Ectodermal cell (in vitro differentiated cells): Measurements from ENCODE around the gene ST6GAL1.

ENCODE experiments used
- H3K27ac ChIP-seq: 2 replicates; pipeline ENCODE4 v1.7.0; 2013; ENCODE audit warnings: mild to moderate bottlenecking, low read depth, low read length; ENCODE audit not compliant: insufficient read depth, poor library complexity, severe bottlenecking
- H3K27me3 ChIP-seq: 2 replicates; pipeline ENCODE4 v1.7.0; 2013; ENCODE audit warnings: mild to moderate bottlenecking, low read length; ENCODE audit not compliant: insufficient read depth, control insufficient read depth, poor library complexity, severe bottlenecking
- H3K36me3 ChIP-seq: one replicate; pipeline ENCODE4 v1.7.0; 2013; ENCODE audit warnings: low read length; ENCODE audit not compliant: control insufficient read depth, insufficient read depth
- H3K4me1 ChIP-seq: one replicate; pipeline ENCODE4 v1.7.0; 2013; ENCODE audit warnings: low read length; ENCODE audit not compliant: control insufficient read depth, insufficient read depth
- H3K4me3 ChIP-seq: 2 replicates; pipeline ENCODE4 v1.7.0; 2013; ENCODE audit warnings: low read depth, low read length, control low read depth; ENCODE audit not compliant: insufficient read depth
- H3K9me3 ChIP-seq: 2 replicates; pipeline ENCODE4 v1.7.0; 2013; ENCODE audit warnings: mild to moderate bottlenecking, low read length, moderate library complexity; ENCODE audit not compliant: control insufficient read depth
- WGBS, 2 experiments: methylation state at CpG; one replicate each; pipeline ENCODE4 v1.1.7; 2013; ENCODE audit warnings: missing lambda C conversion rate in 2 of 2; 5-methylcytosine and 5-hydroxymethylcytosine counted together

Gene ST6GAL1

DNA sequence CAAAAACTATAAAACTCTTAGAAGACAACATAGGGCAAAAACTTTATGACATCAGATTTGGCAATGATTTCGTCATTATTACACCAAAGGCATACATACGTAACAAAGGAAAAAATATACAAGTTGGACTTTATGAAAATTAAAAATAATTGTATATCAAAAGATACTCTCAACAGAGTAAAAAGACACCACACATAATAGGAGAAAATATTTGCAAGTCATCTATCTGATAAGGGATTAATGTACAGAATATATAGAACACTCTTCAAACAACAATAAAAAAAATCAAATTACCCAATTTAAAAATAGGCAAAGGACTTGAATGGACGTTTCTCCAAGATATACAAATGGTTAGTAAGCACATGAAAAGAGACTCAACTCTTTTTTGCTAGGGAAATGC is 131.4 kb downstream of the ST6GAL1 start:
- H3K27me3 ChIP-seq = no peaks in the 10 kb centered on the region
- no peak overlapping the region for H3K27ac ChIP-seq
- no peaks in the 10 kb centered on the region for H3K4me1 ChIP-seq
- no peak overlapping the region for H3K4me3 ChIP-seq
- 56 to 100% methylated on average over 1 to 2 of the region's 3 CpGs for WGBS, 2 experiments
- H3K36me3 ChIP-seq = peaks cover 10% of the 10 kb centered on the region
- H3K9me3 ChIP-seq = peaks cover 2% of the 10 kb centered on the region

DNA sequence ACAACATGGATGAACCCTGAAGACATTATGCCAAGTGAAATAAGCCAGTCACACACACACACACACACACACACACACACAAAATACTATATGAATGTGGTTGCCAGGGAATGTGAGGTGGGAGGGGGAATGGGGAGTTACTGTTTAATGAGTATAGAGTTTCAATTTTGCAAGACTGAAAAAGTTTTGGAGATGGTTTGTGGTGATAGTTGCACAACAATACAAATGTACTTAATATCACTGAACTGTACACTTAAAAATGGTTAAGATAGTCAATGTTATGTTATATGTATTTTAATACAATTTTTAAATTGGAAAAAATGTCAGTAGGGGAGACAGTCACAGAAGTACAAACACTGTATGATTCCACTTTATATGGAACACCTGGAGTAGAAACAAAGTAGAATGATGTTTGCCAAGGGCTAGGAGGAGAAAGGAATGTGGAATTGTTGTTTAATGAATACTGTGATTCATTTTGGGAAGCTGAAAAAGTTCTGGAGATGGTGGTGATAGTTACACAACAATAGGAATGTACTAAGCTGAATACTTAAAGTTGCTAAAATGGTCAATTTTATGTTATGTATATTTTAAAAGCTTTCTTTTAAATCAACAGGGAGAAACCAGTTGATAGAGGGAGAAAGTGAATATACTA is 132.3 kb downstream of the ST6GAL1 start:
- Histone ChIP-seq H3K9me3 (peaks cover 2% of the 10 kb centered on the region), H3K27ac (no peak overlapping the region), H3K4me3 (no peak overlapping the region), H3K36me3 (peaks cover 7% of the 10 kb centered on the region), H3K27me3 (no peaks in the 10 kb centered on the region), H3K4me1 (no peaks in the 10 kb centered on the region)

GRCh38 chr3:187063286-187064121 is 133.2 kb downstream of the ST6GAL1 start:
- H3K4me3 ChIP-seq = no peak overlapping the region
- H3K9me3 ChIP-seq = no peaks in the 10 kb centered on the region
- no peaks in the 10 kb centered on the region for H3K27me3 ChIP-seq
- WGBS, 2 experiments = 76 to 78% methylated on average over 6 of the region's 6 CpGs
- H3K4me1 ChIP-seq = no peaks in the 10 kb centered on the region
- H3K36me3 ChIP-seq = peaks cover 3% of the 10 kb centered on the region
- no peak overlapping the region for H3K27ac ChIP-seq

DNA sequence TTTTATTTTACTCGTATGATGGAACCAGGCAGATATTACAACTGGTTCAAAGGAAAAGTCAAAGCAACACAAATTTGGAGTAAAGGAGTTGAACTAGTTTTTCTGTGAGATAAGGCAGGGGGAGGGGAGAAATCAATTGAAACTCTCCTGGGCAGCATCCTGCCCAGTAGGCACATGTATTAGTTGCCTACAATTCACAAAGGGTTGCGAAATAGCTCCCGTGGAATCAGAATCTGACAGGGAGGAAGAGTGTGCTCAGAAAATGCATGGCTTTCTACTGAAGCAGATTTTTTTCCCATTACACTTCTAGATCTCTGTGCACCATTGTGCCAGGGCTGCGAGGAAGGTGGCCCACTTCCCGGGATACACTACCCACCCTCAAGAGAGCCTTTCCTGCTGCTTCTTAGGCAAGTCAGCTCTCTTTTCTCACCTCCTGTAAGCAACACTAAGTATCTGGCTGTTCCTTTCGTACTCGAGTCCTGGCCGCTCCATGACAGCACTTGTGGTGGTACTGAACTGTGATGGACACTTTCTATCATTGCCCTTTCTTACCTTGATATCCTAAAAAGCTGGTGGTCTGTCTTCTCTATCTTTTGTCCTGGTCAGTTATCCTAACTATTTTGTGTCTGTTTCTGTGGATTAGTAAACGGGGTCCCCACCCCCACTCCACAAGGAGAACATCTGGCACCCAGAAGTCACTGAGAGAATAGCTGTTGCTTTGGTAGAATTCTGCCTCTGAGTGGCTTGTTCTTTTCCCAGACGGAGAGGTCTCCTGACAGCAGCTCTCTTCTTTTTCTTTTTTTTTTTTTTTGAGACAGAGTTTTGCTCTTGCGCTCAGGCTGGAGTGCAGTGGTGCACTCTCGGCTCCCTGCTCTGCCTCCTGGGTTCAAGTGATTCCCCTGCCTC is 134.1 kb downstream of the ST6GAL1 start:
- no peaks in the 10 kb centered on the region for H3K9me3 ChIP-seq

GRCh38 chr3:187066228-187066995 is 136.1 kb downstream of the ST6GAL1 start:
- Histone ChIP-seq H3K27ac (no peak overlapping the region), H3K4me3 (no peak overlapping the region), H3K27me3 (no peaks in the 10 kb centered on the region), H3K4me1 (no peaks in the 10 kb centered on the region), H3K9me3 (no peaks in the 10 kb centered on the region), H3K36me3 (peaks cover 9% of the 10 kb centered on the region)
- WGBS, 2 experiments = 71 to 77% methylated on average over 7 of the region's 7 CpGs

More for the DNA sequence above, 134.1 kb downstream of the ST6GAL1 start:
- Histone ChIP-seq H3K4me3 (no peak overlapping the region), H3K36me3 (peaks cover 4% of the 10 kb centered on the region), H3K4me1 (no peaks in the 10 kb centered on the region), H3K27me3 (no peaks in the 10 kb centered on the region), H3K27ac (no peak overlapping the region)
- 93 to 94% methylated on average over 12 of the region's 12 CpGs for WGBS, 2 experiments

GRCh38 chr3:187068787-187069186 is 138.5 kb downstream of the ST6GAL1 start:
- H3K9me3 ChIP-seq = no peaks in the 10 kb centered on the region
- no peaks in the 10 kb centered on the region for H3K27me3 ChIP-seq
- WGBS, 2 experiments = 90 to 92% methylated on average over 5 of the region's 5 CpGs

GRCh38 chr3:187069857-187070516 is 139.7 kb downstream of the ST6GAL1 start:
- Histone ChIP-seq H3K9me3 (no peaks in the 10 kb centered on the region), H3K4me1 (no peaks in the 10 kb centered on the region), H3K4me3 (no peak overlapping the region), H3K36me3 (peaks cover 15% of the 10 kb centered on the region), H3K27me3 (no peaks in the 10 kb centered on the region), H3K27ac (no peak overlapping the region)
- WGBS, 2 experiments = 87 to 94% methylated on average over 7 of the region's 7 CpGs

More at GRCh38 chr3:187068787-187069186, 138.5 kb downstream of the ST6GAL1 start:
- Histone ChIP-seq H3K4me1 (no peaks in the 10 kb centered on the region), H3K27ac (no peak overlapping the region), H3K36me3 (peaks cover 12% of the 10 kb centered on the region), H3K4me3 (no peak overlapping the region)

- no peaks in the 10 kb centered on the region for H3K27me3 ChIP-seq
- 90 to 94% methylated on average over 3 of the region's 3 CpGs for WGBS, 2 experiments
- no peak overlapping the region for H3K4me3 ChIP-seq
- peaks cover 25% of the 10 kb centered on the region for H3K36me3 ChIP-seq
- H3K9me3 ChIP-seq = no peaks in the 10 kb centered on the region
- no peaks in the 10 kb centered on the region for H3K4me1 ChIP-seq
- no peak overlapping the region for H3K27ac ChIP-seq
These were observed 141.8 kb downstream of the ST6GAL1 start for GRCh38 chr3:187072102-187072501.

DNA sequence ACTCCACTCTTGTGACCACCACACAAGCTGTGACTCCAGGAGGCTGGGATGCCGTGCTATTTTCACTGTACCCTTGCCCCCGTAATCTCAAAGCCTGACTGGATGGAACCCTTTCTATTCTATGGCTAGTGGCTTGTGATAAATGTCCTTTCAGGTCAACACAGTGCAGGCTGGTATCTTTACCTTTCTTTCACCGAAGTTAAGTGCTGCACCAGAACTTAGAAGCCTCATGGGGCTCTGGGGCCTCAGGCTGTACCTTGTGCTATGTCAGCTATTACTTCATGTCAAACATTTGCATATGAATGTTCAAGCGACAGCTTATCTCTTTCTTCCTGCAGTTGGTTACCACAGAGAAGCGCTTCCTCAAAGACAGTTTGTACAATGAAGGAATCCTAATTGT is 142.2 kb downstream of the ST6GAL1 start:
- H3K9me3 ChIP-seq = no peaks in the 10 kb centered on the region
- 80 to 82% methylated on average over 5 of the region's 5 CpGs for WGBS, 2 experiments
- H3K4me1 ChIP-seq = no peaks in the 10 kb centered on the region
- H3K27ac ChIP-seq = no peak overlapping the region
- no peaks in the 10 kb centered on the region for H3K27me3 ChIP-seq
- no peak overlapping the region for H3K4me3 ChIP-seq
- H3K36me3 ChIP-seq = peaks cover 28% of the 10 kb centered on the region
